Natural killer cell treated with Interleukin-12 subunit alpha and Interleukin-12 subunit beta and Interleukin-15 and Interleukin-18, amount 100 ng/mL, for 72 hours (primary cell): ENCODE measurements around the gene TIAM2. TPM values are rescaled to one million over a fixed set of nuclear protein-coding genes. Genes with fewer than 3 reads are reported as not detected.

Experiments
- ATAC-seq, 2 donors: fragments of 150-1000 bp; cut with Tn5 transposase in 1 of 2; sonication (Bioruptor Pico), chemical (Tn5 transposase) in 1 of 2; 2 replicates each; pipeline ENCODE4 v1.10.0; 2021
- DNase-seq: peaks from one replicate; pipeline ENCODE4 v3.0.0; 2022; ENCODE audit warnings: low spot score
- H3K27ac Mint-ChIP-seq, 2 donors: 1 replicate in 1 of 2; 2 replicates in 1 of 2; pipeline ENCODE4 v1.8.0; 2022; ENCODE audit warnings: mixed read lengths in 2 of 2, mild to moderate bottlenecking in 1 of 2, moderate library complexity in 1 of 2
- H3K27me3 Mint-ChIP-seq, 2 donors: 1 replicate in 1 of 2; 2 replicates in 1 of 2; pipeline ENCODE4 v1.8.0; 2022; ENCODE audit warnings: mixed read lengths in 2 of 2
- H3K36me3 Mint-ChIP-seq: one replicate; pipeline ENCODE4 v1.8.0; 2022; ENCODE audit warnings: mixed read lengths
- H3K4me1 Mint-ChIP-seq, 2 donors: 1 replicate in 1 of 2; 2 replicates in 1 of 2; pipeline ENCODE4 v1.8.0; 2022; ENCODE audit warnings: low read depth in 2 of 2, mixed read lengths in 2 of 2, mild to moderate bottlenecking in 1 of 2
- H3K4me3 Mint-ChIP-seq: one replicate; pipeline ENCODE4 v1.8.0; 2022; ENCODE audit warnings: mixed read lengths
- H3K9me3 Mint-ChIP-seq: 2 replicates; pipeline ENCODE4 v1.8.0; 2022; ENCODE audit warnings: mixed read lengths
- total RNA-seq, 2 donors: library from RNA; stranded (reverse); gene quantifications; one replicate each; pipeline ENCODE4 v1.2.3, GENCODE V29; 2022

The TIAM2 gene
- total RNA-seq, 2 donors from 2014 or later, result 19.6 to 64.3 TPM

DNA sequence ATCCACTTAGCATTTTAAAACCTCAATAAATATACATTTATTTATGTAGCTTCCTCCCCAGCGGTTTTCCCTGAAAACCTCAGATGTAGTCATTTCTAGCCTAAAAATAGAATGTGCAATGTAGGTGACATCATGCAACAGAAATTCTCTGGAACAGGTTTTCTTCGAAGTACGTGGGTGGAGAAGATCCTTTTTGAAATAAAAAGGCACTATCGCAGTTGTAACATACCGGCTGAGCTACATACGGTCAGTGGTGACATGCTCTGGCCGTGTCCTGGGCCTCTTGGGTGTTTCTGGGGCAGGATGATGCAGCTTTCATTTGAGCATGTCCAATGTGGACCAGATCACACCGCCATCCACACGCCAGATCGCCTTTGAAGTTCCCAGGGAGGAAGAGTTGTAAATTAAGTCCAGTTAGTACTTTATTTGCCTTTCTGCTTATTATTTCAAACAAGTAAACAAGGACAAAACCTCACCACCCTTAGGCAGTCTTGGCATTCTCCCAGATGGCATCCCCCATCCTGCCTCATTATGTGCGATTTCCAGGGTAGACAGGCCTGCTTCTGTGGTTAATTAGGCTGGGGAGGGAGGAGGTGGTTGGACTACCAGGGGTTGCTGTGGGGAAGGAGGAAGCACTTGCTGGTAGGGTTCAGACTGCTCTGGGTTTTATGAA lies 159.2 kb downstream of the TIAM2 start:
- Mint-ChIP-seq H3K27me3 (peaks cover 0 to 13% of the 10 kb centered on the region in 2 donors), H3K4me3 (peak overlapping the region; percentile 76), H3K9me3 (no peaks in the 10 kb centered on the region), H3K4me1 (peaks cover 36 to 72% of the 10 kb centered on the region in 2 donors), H3K36me3 (peaks cover 18% of the 10 kb centered on the region), H3K27ac (peak overlapping the region; percentile 95 to 99)
- peak; percentile 74 for DNase-seq
- ATAC-seq, result peak; percentile 83 to 85

- H3K36me3 Mint-ChIP-seq, result peaks cover 23% of the 10 kb centered on the region
- H3K27me3 Mint-ChIP-seq, result peaks cover 0 to 16% of the 10 kb centered on the region in 2 donors
- ATAC-seq (peak in 1 of 2 donors; percentile 61), DNase-seq (no peak)
- peaks cover 32 to 64% of the 10 kb centered on the region in 2 donors for H3K4me1 Mint-ChIP-seq
- H3K9me3 Mint-ChIP-seq, result no peaks in the 10 kb centered on the region
- peak overlapping the region; percentile 76 for H3K4me3 Mint-ChIP-seq
- peak overlapping the region; percentile 95 to 99 for H3K27ac Mint-ChIP-seq
Measured at GRCh38 chr6:155155787-155156447, 160.8 kb downstream of the TIAM2 start.

GRCh38 chr6:155157101-155157500 lies 162.0 kb downstream of the TIAM2 start:
- DNase-seq (no peak), ATAC-seq (no peak)
- H3K4me1 Mint-ChIP-seq, result peaks cover 38 to 64% of the 10 kb centered on the region in 2 donors
- peak overlapping the region; percentile 58 to 99 for H3K27ac Mint-ChIP-seq
- H3K36me3 Mint-ChIP-seq, result peaks cover 27% of the 10 kb centered on the region
- peaks cover 0 to 16% of the 10 kb centered on the region in 2 donors for H3K27me3 Mint-ChIP-seq
- H3K4me3 Mint-ChIP-seq, result peak overlapping the region; percentile 75
- H3K9me3 Mint-ChIP-seq, result no peaks in the 10 kb centered on the region

DNA sequence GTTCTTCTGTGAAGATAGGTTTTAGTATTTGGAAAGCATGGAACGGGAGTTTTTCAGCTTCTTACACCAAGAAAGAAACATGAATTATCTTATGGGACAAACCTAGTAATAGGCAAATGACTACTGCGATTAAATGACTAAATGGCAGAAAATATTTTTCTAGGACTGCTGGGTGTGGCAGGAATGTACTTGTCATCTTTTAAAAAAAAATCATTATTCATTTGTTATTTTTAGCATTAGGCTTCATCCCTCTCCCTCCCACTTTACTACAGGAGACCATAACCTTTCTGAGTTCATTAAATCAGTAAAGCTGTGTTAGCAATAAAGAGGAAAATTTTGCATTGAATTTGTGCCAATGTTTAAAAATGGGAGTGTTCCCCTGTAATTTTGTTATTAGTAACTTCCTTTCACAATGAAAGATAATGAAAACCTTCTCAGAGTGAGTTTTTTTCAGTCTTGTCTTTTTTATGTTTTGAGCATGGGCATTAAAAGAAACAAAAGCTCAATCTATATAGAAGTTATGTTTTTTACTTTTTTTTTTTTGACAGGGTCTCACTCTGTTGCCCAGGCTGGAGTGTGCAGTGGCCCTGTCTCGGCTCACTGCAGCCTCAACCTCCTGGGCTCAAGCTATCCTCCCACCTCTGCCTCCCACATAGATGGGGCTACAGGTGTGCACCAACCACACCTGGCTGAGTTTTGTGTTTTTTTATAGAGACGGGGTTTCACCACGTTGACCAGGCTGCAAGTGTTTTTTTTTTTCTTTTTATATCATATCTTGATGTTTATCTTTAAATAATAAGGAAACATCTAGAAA lies 163.1 kb downstream of the TIAM2 start:
- peaks cover 36 to 68% of the 10 kb centered on the region in 2 donors for H3K4me1 Mint-ChIP-seq
- ATAC-seq (no peak), DNase-seq (no peak)
- H3K4me3 Mint-ChIP-seq, result peak overlapping the region; percentile 64
- H3K9me3 Mint-ChIP-seq, result no peaks in the 10 kb centered on the region
- peaks cover 38% of the 10 kb centered on the region for H3K36me3 Mint-ChIP-seq
- peaks cover 0 to 18% of the 10 kb centered on the region in 2 donors for H3K27me3 Mint-ChIP-seq
- peak overlapping the region; percentile 49 to 99 for H3K27ac Mint-ChIP-seq

GRCh38 chr6:155162682-155163081 lies 167.6 kb downstream of the TIAM2 start:
- peaks cover 31% of the 10 kb centered on the region for H3K36me3 Mint-ChIP-seq
- ATAC-seq (no peak), DNase-seq (no peak)
- peaks cover 15 to 45% of the 10 kb centered on the region in 2 donors for H3K4me1 Mint-ChIP-seq
- peak overlapping the region in 1 of 2 donors; percentile 68 for H3K27ac Mint-ChIP-seq
- H3K27me3 Mint-ChIP-seq, result peaks cover 0 to 9% of the 10 kb centered on the region in 2 donors
- H3K4me3 Mint-ChIP-seq, result peak overlapping the region; percentile 30
- no peaks in the 10 kb centered on the region for H3K9me3 Mint-ChIP-seq

GRCh38 chr6:155163601-155164000 lies 168.5 kb downstream of the TIAM2 start:
- H3K27me3 Mint-ChIP-seq, result peaks cover 0 to 9% of the 10 kb centered on the region in 2 donors
- DNase-seq (no peak), ATAC-seq (no peak)
- peaks cover 15 to 39% of the 10 kb centered on the region in 2 donors for H3K4me1 Mint-ChIP-seq
- H3K36me3 Mint-ChIP-seq, result peaks cover 31% of the 10 kb centered on the region
- no peaks in the 10 kb centered on the region for H3K9me3 Mint-ChIP-seq
- H3K4me3 Mint-ChIP-seq, result peak overlapping the region; percentile 41
- peak overlapping the region; percentile 63 to 68 for H3K27ac Mint-ChIP-seq

DNA sequence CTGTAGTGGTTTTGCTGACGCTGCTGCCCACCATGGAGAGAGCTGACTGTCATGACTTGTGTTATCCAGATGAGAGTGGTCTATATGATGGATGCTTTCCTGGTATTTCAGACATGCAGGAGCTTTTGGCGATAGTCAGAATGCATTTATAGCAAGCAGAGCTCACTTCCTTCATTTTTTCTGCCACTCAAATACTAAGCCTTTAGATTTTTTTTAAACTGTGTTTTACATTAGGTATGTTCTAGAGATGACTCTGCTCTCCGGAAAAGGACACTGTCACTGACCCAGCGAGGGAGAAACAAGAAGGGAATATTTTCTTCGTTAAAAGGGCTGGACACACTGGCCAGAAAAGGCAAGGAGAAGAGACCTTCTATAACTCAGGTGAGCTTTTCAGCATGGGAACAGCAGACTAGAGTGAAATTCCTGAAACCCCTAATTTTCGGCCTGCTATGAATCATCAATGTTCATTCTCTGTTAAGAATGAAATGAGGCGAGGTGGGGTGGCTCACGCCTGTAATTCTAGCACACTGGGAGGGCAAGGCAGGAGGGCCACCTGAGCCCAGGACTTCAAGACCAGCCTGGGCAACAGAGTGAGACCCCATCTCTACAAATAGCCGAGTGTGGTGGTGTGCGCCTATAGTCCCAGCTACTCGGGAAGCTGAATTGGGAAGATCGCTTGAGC lies 170.1 kb downstream of the TIAM2 start:
- Mint-ChIP-seq H3K36me3 (peaks cover 24% of the 10 kb centered on the region), H3K9me3 (no peaks in the 10 kb centered on the region), H3K4me3 (peak overlapping the region; percentile 32), H3K4me1 (peaks cover 15 to 40% of the 10 kb centered on the region in 2 donors), H3K27ac (peak overlapping the region; percentile 4 to 71), H3K27me3 (peaks cover 0 to 6% of the 10 kb centered on the region in 2 donors)
- ATAC-seq (peak in 1 of 2 donors; percentile 33), DNase-seq (no peak)

DNA sequence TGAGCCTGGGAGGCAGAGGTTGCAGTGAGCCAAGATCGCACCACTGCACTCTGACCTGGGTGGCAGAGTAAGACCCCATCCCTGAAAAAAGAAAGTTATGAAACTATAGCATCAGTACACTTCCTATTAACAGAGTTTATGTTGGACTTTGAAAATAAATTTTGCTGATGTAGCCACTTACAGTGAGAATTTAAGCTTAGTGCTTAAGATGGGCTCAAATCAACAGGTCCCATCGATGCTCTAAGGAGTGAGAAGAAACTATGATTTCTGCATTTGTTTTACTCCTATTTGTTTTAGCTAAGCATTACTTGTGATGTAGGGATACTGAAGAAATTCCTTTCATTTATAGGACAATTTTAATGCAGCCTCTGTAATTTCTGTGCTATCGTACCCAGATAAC lies 175.4 kb downstream of the TIAM2 start:
- no peak for DNase-seq
- no peak for ATAC-seq
- H3K9me3 Mint-ChIP-seq, result no peaks in the 10 kb centered on the region
- no peaks in the 10 kb centered on the region for H3K27me3 Mint-ChIP-seq
- H3K4me3 Mint-ChIP-seq, result peak overlapping the region; percentile 82
- peaks cover 23 to 51% of the 10 kb centered on the region in 2 donors for H3K4me1 Mint-ChIP-seq
- peak overlapping the region; percentile 92 to 94 for H3K27ac Mint-ChIP-seq
- peaks cover 18% of the 10 kb centered on the region for H3K36me3 Mint-ChIP-seq

- H3K4me3 Mint-ChIP-seq, result peak overlapping the region; percentile 82
- no peaks in the 10 kb centered on the region for H3K27me3 Mint-ChIP-seq
- peaks cover 18% of the 10 kb centered on the region for H3K36me3 Mint-ChIP-seq
- peaks cover 23 to 51% of the 10 kb centered on the region in 2 donors for H3K4me1 Mint-ChIP-seq
- peak overlapping the region; percentile 92 to 94 for H3K27ac Mint-ChIP-seq
- no peaks in the 10 kb centered on the region for H3K9me3 Mint-ChIP-seq
- ATAC-seq (peak; percentile 94), DNase-seq (peak; percentile 90)
Measured at GRCh38 chr6:155171109-155171746, 176.1 kb downstream of the TIAM2 start.

GRCh38 chr6:155171747-155172449 lies 176.8 kb downstream of the TIAM2 start:
- DNase-seq, result no peak
- Mint-ChIP-seq H3K36me3 (peaks cover 15% of the 10 kb centered on the region), H3K4me1 (peaks cover 23 to 51% of the 10 kb centered on the region in 2 donors), H3K9me3 (no peaks in the 10 kb centered on the region), H3K4me3 (peak overlapping the region; percentile 82), H3K27me3 (no peaks in the 10 kb centered on the region), H3K27ac (peak overlapping the region; percentile 92 to 94)
- ATAC-seq, result peak in 1 of 2 donors; percentile 14

DNA sequence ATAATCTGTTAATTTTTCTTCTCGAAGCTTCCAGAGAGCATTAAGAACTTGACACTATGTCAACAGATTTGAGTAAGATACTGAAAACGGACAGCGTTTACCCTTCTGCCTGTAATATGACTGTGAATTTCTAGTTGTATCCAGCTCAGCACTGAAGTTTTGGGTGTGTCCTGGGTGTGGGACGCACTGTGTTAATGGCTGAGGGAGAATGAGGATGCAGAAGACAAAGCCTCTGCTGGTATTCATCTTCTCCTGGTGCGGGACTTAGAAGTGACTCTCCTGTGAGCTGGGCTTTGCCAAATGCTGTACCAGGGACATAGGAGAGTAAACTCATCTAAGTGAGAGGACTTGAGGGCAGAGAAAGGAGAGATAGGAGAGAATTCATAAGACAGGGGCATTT lies 178.4 kb downstream of the TIAM2 start:
- DNase-seq (no peak), ATAC-seq (no peak)
- Mint-ChIP-seq H3K27me3 (no peaks in the 10 kb centered on the region), H3K9me3 (no peaks in the 10 kb centered on the region), H3K4me1 (peaks cover 23 to 51% of the 10 kb centered on the region in 2 donors), H3K36me3 (peaks cover 14% of the 10 kb centered on the region), H3K4me3 (peak overlapping the region; percentile 56), H3K27ac (peak overlapping the region; percentile 92 to 94)

DNA sequence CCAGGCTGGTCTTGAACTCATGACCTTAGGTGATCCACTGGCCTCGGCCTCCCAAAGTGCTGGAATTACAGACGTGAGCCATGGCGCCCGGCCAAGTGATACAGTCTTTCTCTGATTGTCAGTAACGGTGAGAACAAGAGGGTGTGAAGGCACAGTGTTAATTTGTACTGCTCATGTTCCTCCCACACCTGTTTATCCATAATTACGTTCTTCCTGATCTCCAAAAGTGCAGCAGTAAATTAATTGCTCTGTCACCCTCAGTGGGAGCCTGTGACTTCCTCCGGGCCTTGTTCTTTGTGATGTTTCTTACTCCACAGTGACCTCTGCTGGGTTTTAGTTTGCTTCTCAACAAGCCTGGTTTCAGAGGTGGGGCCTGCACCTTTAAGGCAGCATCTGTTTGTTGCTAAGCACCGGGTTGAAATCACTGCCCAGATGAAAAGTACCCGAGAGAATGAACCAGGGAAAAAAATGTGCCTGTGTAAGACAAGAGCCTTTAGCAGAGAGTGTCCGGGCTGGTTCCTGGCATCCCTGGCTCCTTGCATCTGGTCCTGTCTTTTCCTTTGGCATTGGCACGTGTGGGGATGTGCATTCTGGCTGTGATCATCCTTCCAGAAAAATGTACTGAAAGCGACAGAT lies 179.6 kb downstream of the TIAM2 start:
- DNase-seq (peak; percentile 74), ATAC-seq (peak; percentile 52 to 56)
- Mint-ChIP-seq H3K27ac (peak overlapping the region; percentile 92 to 94), H3K9me3 (no peaks in the 10 kb centered on the region), H3K4me3 (peak overlapping the region; percentile 74), H3K27me3 (no peaks in the 10 kb centered on the region), H3K36me3 (peaks cover 14% of the 10 kb centered on the region), H3K4me1 (peaks cover 23 to 46% of the 10 kb centered on the region in 2 donors)
